GM18951 (cell line): ENCODE measurements around the gene ZNF878.
A peak's percentile ranks its signal among the peaks of the same experiment; 100 is the strongest.

Source experiments
- POLR2A ChIP-seq: IDR thresholded peaks from 4 replicates; pipeline ENCODE4 v1.6.1; 2011; ENCODE audit warnings: mild to moderate bottlenecking; ENCODE audit not compliant: insufficient read length, insufficient read depth; ENCODE audit errors: extremely low read depth
- in situ Hi-C: fragments of 300-500 bp; cut with MboI; formaldehyde crosslinking; loops from one replicate; pipeline ENCODE4 v1.12.0; 2022; ENCODE audit warnings: low sequenced_read_pairs, mixed read lengths, inconsistent platforms; ENCODE audit not compliant: unreplicated experiment

ZNF878 gene

DNA sequence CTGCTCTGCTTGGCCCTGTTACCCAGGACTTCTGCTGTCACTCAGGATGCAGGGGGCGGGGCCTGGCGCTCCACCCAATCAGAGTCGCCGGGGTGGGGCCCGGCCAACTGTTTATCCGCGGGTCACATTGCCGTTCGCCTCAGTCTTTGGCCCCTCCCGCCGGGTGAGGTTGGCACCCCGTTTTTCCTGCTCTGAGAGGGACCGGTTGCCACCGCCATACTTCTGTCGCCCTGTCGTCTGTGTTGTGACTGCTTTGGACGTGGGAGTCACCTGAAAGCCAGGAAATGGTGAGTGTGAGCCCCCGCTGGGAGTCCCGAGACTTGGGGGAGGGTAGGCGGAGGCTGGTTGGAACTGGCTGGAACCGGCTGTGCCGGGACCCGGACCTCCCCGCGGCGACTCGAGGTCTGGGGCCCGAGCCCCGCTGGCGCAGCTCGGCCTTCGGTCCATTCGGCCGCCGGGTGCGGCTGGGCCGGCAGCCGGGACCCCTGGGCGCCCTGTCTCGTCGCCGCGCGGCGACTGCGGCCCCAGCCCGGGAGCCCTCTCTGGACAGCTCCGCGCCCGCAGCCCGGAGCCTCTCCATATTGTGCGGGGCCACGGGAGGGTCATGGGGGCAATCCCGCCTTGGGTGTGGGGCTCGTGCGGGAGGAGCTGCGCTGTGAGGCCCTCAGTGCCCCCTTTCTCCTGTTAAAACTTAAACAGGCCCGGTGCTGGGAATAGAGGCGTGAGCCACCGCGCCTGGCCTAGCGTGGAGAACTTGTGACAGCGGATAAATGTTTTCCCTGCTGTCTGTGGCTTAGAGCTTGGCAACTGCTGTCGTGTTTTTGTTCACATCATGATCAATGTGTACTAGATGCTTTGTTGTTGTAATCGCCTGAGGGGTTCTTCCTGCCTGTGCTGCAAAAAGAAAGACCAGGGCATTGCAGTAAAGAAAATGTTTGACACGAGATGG is 12.1 kb upstream of the ZNF878 start, which contains the start of gene ZNF844:
TSS of gene ZNF844 (plus strand) at position 142 of the 949 bp plus-strand sequence. CDS start at position 285, 143 bp downstream.
- in situ Hi-C loops, result no loop called here
- TF ChIP-seq POLR2A, result peak; percentile 85

DNA sequence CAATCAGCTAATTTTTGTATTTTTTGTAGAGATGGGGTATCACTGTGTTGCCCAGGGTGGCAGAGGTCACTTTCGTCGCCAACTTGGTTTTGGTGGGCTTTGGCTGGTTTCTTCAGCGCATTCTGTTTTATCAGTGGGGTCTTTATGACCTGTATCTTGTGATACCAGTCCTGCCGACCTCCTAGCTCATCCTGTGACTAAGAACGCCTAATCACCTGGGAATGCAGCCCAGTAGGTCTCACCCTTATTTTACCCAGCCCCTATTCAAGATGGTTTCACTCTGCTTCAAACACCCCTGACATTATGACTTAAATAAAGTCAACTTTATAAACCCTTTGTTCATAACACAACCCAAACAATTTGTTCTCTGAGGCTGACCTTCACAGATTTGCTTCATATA is 3.0 kb upstream of the ZNF878 start:
- no peak for TF ChIP-seq POLR2A
- in situ Hi-C loops, result no loop called here

DNA sequence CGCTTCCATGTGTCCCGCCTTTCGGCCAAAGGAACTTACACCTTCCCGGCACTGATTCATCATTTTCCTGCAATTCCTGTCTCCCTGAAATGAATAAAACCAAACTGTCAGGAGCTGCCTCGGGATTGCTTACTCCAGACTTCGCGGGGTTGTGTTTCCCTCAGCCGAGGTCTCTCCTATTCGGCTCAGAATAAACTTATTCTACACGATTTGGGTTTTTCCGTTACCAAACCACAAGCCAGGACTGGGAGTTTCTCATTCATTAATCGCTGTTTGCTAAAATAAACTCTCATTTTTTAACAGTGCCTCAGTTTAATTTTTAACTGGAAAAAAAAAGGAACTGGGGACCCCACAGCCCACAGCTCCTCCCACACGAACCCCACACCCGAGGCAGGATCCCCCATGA is 667 bp downstream of the ZNF878 start:
- TF ChIP-seq POLR2A, result no peak
- in situ Hi-C loops, result no loop called here

DNA sequence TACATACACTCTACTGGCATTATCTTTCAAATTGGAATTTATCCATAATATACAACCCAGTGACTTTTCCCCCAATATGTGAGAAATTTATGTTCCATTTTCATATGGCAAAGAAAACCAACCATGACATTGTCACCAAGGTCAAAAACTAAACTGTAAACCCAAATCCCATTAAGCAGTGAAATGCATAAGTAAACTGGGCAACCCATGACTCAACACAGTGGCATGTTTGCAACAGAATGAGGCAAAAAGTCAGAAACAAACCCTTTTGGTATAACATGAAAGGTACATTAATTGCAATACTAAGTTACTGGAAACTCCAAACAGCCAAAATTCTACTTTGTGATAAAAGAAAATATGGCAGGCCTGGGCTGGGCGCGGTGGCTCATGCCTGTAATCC is 4.9 kb downstream of the ZNF878 start:
- in situ Hi-C loops, result no loop called here
- no peak for TF ChIP-seq POLR2A

DNA sequence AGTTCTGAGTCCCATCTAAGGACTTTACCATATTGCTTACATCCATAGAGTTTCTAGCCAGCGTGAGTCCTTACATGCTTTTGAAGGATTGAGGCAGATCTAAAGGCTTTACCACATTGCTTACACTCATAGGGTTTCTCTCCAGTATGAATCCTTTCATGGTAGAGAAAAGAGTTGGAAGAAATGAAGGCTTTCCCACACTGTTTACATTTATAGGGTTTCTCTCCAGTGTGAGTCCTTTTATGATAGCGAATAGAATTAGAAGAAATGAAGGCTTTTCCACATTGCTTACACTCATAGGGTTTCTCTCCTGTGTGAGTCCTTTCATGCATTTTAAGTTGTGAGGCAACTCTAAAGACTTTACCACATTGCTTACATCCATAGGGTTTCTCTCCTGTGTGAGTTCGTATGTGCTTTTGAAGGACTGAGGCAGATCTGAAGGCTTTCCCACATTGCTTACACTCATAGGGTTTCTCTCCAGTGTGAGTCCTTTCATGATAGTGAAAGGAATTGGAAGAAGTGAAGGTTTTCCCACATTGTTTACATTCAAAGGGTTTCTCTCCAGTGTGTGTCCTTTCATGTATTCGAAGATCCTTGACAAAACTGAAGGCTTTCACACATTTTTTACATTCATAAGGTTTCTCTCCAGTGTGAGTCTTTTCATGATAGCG is 8.9 kb downstream of the ZNF878 start:
- TF ChIP-seq POLR2A, result no peak
- in situ Hi-C loops, result no loop called here

DNA sequence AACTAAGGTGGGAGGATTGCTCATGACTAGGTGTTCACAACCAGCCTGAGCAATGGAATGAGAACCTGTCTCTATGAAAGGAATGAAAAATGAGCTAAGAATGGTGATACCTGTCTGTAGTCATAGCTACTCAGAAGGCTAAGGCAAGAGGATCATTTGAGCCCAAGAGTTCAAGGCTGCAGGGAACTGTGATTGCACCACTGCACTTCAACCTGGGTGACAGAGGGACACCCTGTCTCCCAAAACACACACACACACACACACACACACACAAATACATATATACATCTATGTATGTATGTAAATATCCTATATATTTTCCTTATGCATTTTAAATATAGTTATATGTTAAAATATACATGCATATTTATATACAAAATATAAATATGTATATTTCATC is 9.9 kb downstream of the ZNF878 start:
- in situ Hi-C loops, result no loop called here
- no peak for TF ChIP-seq POLR2A

DNA sequence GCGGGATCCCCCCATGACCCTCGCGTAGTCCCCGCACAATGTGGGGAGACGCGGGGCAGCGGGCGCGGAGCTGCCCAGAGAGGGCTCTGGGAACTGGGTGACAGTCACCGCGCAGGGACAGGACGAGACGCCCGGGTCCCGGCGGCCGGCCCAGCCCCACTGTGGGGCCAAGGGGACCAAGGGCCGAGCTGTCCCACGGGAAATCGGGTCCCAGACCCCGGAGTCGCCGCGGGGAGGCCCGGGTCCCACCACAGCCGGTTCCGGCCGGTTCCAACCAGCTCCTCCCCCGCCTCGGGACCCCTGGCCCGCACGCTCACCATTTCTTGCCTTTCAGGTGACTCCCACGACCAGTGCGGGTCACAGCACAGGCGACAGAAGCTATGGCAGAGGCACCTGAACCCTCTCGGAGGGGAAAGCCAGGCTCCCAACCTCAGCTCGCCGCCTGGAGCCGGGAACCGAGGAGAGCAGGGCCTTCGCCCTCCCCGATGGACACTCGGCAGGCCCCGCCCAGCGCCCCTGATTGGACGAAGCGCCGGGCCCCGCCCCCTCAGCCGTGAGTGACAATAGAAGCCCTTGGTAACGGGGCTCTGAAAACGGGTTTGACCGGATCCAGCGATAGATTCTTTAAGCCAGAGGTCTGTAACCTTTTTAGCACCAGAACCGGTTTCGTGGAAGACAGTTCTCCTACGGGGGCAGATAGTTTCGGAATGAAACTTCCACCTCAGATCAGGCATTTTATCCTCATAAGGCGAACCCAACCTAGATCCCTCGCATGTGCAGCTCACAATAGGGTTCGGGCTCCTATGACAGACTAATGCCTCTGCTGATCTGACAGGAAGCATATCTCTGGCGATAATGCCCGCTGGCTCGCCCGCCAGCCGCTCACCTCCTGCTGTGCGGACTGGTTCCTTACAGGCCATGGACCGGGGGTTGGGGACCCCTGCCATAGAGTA is 17.3 kb downstream of the ZNF878 start, which contains the start of gene ZNF433:
TSS of gene ZNF433 (minus strand) at position 460 of the 953 bp plus-strand sequence. CDS start at position 320, 140 bp downstream.
- in situ Hi-C loops, result no loop called here
- TF ChIP-seq POLR2A, result peak; percentile 72

DNA sequence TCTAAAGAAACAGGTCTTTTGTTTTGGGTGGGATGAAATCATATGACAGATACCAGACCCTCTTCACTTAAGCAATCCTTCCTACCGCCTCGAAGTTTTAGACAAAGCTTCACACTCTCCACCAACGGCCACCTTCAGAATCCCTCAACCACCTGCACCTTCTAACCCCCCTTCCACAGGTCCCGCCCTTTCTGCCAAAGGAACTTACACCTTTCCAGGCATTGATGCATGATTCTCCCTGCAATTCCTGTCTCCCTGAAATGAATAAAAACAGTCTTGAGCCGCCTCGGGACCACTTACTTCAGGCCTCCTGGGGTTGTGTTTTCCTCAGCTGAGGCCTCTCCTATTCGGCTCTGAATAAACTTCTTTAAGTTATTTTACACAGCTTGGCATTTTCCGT is 18.1 kb downstream of the ZNF878 start:
- in situ Hi-C loops, result no loop called here

DNA sequence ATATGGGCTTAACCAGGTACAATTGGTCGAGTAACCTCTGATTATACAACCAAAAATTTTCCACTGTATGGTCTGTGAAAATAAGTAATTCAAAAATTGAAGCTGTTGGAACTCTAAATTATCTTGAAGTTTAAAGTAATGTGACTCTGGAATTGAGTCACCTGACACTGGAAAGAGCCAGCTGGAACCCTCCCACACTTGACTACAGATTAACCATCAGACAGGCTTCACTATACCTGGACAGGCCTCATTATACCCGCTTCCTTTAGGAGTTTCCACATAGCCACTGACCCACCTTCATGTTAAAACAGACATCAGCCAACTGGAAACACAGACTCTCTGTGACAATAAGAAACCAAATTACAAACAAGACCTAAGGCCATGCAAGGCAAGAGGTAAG is 18.6 kb downstream of the ZNF878 start:
- no peak for TF ChIP-seq POLR2A
- in situ Hi-C loops, result no loop called here

More for the DNA sequence above, 18.1 kb downstream of the ZNF878 start:
- TF ChIP-seq POLR2A, result no peak

DNA sequence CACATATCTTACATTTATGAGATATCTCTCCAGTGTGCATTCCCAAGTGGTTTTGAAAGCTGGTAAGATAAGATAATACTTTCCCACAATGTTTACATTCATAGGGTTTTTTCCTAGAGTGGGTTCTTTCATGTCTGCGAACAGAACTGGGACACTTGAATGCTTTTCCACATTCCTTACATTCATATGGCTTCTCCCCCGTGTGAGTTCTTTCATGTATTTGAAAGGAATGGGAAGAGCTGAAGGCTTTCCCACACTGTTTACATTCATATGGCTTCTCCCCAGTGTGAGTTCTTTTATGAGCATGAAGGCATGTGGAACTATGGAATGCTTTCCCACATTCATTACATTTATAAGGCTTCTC is 37.0 kb downstream of the ZNF878 start:
- in situ Hi-C loops, result no loop called here
- TF ChIP-seq POLR2A, result no peak

DNA sequence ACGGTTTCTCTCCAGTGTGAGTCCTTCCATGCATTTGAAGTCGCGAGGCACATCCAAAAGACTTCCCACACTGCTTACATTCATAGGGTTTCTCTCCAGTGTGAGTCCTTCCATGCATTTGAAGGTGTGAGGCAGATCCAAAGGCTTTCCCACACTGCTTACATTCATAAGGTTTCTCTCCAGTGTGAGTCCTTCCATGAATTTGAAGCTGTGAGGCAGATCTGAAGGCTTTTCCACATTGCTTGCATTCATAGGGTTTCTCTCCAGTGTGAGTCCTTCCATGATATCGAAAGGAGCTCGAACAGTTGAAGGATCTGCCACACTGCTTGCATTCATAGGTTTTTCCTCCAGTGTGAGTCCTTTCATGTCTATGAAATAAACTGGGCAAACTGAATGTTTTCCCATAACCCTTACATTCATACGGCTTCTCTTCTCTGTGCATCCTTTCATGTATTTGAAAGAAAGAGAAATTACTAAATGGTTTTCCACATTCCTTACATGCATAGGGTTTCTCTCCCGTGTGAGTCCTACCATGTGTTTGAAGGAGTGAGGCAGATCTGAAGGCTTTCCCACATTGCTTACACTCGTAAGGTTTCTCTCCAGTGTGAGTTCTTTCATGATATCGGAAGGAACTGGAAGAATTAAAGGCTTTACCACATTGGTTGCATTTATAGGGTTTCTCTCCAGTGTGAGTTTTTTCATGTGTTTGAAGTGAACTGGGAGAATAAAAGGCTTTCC is 37.6 kb downstream of the ZNF878 start:
- in situ Hi-C loops, result no loop called here
- no peak for TF ChIP-seq POLR2A

DNA sequence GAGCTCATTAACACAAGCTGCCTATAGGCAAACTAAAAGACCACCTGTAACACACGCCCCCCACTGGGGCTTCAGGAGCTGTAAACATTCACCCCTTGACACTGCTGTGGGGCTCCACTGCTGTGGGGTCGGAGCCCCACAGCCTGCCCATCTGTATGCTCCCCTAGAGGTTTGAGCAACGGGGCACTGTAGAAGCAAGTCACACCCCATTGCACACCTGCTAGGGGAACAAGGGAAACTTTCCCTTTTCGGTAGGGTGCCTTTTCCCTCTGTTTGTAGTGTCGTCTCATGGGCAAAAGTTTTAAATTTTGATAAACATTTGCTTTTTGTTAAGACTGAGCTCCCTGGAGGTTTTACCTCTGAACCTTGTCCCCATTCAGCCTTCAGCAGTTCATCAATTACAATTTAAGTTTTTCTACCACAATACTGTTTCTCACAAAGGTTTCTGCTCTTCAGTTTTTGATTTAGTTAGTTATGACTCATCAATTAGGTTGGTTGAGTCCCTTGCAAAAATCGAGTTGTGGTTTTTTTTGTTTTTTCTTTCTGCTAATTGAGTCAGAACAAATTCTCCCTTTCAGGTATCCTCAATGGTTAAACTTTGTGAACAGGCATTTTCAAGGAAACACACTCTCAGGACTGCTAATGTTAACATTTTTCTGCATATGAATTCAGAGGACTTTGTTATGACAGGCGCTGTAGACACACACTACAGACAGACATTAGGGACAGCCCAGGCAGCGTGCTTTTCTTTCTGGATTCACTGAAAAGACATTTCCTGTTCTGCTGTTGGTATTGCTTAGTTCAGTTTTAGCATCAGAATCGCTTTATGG is 52.4 kb downstream of the ZNF878 start:
- in situ Hi-C loops, result no loop called here
- no peak for TF ChIP-seq POLR2A

DNA sequence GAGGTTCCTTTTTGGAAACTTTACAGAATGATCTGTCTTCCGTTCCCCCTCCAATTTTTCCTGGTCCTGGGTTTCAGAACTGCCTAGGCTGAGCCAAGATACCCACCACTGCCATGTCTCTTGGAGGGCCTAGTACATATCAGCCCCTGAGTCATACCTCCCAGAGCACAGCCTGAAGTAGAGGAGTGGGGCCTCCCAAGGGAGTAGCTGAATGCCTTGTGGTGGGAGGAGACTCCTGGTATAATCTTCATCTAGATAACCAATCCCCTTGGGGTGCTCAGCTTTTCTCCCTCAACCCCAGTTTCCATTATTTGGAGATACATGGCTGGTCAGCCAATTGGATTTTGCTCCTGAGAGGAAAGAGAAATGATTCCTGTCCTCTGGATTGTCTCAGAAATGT is 57.6 kb downstream of the ZNF878 start:
- in situ Hi-C loops, result no loop called here
- TF ChIP-seq POLR2A, result no peak
